Germinal center (tissue), 1 donor: ENCODE data around the gene LRRC75B.

ENCODE experiments used
- DNase-seq: peaks from one replicate; pipeline ENCODE4 v3.0.0; 2012; ENCODE audit warnings: mixed read lengths, low spot score

LRRC75B gene

GRCh38 chr22:24553597-24554312, 39.1 kb downstream of the LRRC75B start:
- no peak for DNase-seq

GRCh38 chr22:24552503-24553286, 40.2 kb downstream of the LRRC75B start:
- DNase-seq = peak; percentile 71

GRCh38 chr22:24550902-24551435, 41.9 kb downstream of the LRRC75B start:
- DNase-seq = no peak

GRCh38 chr22:24550028-24550901, 42.6 kb downstream of the LRRC75B start:
- DNase-seq = no peak

- DNase-seq = no peak
Measured at GRCh38 chr22:24548812-24549211, 44.1 kb downstream of the LRRC75B start.

GRCh38 chr22:24543679-24544243, 49.1 kb downstream of the LRRC75B start:
- DNase-seq = no peak

- DNase-seq = no peak
Measured at GRCh38 chr22:24543185-24543601, 49.7 kb downstream of the LRRC75B start.

DNA sequence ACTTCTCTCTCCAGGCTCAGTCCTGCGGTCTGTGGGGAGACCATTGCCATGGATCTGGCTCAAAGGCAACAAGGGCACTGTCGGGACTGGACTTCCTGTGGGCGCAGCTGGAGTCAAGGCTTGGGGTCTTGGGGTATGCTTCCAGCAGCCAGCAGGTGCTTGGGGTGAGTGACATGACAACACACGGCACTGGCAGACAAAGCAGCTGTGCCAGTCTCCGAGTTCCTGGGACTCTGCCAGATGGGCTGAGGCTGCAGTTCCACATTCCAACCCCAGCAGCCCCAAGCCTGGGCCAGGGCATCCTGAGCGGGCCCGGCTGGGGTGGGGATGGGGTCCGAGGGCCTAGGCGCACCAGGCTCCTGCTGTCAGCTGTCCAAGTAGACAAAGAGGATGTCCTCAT, 50.2 kb downstream of the LRRC75B start:
- no peak for DNase-seq

- DNase-seq = no peak
Measured at GRCh38 chr22:24541681-24542515, 51.0 kb downstream of the LRRC75B start.

DNA sequence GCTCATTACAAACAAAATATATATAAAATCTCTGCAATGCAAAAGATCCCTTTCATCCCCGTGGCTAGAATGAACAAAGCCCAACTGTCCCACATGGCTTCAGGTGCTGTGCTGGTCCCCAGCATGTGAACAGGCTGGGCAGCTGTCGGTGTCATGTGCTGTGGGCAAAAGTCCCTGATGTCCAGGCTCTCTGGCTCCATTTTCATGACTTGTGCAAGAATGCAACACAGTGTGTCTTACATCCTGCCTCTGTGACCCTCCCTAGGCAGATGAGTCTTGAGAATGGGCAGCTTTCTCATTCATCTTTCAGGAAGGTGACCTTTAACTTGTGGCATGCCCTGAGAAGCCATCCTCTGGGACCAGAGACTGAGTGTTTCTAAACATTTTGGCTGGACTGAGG, 52.4 kb downstream of the LRRC75B start:
- DNase-seq = no peak

- DNase-seq = no peak
Measured at GRCh38 chr22:24536089-24536488, 56.8 kb downstream of the LRRC75B start.
